HG03097 (cell line): Measurements from ENCODE around the gene MYL3.
"Not testable (repeated sequence)": the region's sequence is repeated elsewhere in the genome, so short reads cannot be mapped to it uniquely, and the experiment has no call there.

Experiments
- ATAC-seq: cut with Tn5 transposase; IDR thresholded peaks from one replicate; pipeline ENCODE4 v1.9.1; 2021; ENCODE audit not compliant: unreplicated experiment, low FRiP score

MYL3 gene

GRCh38 chr3:46863261-46863782, at the start of gene MYL3:
Gene MYL3, minus strand, starts transcription at chr3:46863444. Its CDS starts 54 bp downstream, at chr3:46863390.
- ATAC-seq: no peak

- ATAC-seq: no peak
Measured at GRCh38 chr3:46912986-46913385, 49.7 kb upstream of the MYL3 start.

- ATAC-seq: not testable (repeated sequence)
Measured at GRCh38 chr3:46910914-46911313, 47.7 kb upstream of the MYL3 start.

GRCh38 chr3:46910166-46910760, 47.0 kb upstream of the MYL3 start:
- no peak for ATAC-seq

GRCh38 chr3:46909535-46910161, 46.4 kb upstream of the MYL3 start:
- no peak for ATAC-seq

- ATAC-seq: no peak
Measured at GRCh38 chr3:46908986-46909534, 45.8 kb upstream of the MYL3 start.

- ATAC-seq: no peak
Measured at GRCh38 chr3:46908294-46908985, 45.2 kb upstream of the MYL3 start.

- no peak for ATAC-seq
Measured at GRCh38 chr3:46907960-46908293, 44.7 kb upstream of the MYL3 start.

GRCh38 chr3:46907271-46907670, 44.0 kb upstream of the MYL3 start:
- no peak for ATAC-seq

GRCh38 chr3:46906471-46907058, 43.3 kb upstream of the MYL3 start:
- ATAC-seq: no peak

GRCh38 chr3:46905661-46906451, 42.6 kb upstream of the MYL3 start:
- no peak for ATAC-seq

- no peak for ATAC-seq
Measured at GRCh38 chr3:46905213-46905560, 41.9 kb upstream of the MYL3 start.

GRCh38 chr3:46904303-46905212, 41.3 kb upstream of the MYL3 start:
- ATAC-seq: no peak

GRCh38 chr3:46903341-46904302, 40.4 kb upstream of the MYL3 start:
- ATAC-seq: no peak

GRCh38 chr3:46902188-46902631, 39.0 kb upstream of the MYL3 start:
- ATAC-seq: no peak

- no peak for ATAC-seq
Measured at GRCh38 chr3:46901591-46902187, 38.4 kb upstream of the MYL3 start.

GRCh38 chr3:46901061-46901460, 37.8 kb upstream of the MYL3 start:
- no peak for ATAC-seq

GRCh38 chr3:46900356-46900755, 37.1 kb upstream of the MYL3 start:
- no peak for ATAC-seq
